HG02642 (cell line): ENCODE results near the gene P2RX6.
"Not testable (repeated sequence)": the region's sequence is repeated elsewhere in the genome, so short reads cannot be mapped to it uniquely, and the experiment has no call there.

Source experiments
- ATAC-seq: cut with Tn5 transposase; IDR thresholded peaks from one replicate; pipeline ENCODE4 v1.9.1; 2021; ENCODE audit warnings: mild to moderate bottlenecking; ENCODE audit not compliant: unreplicated experiment, poor library complexity

P2RX6 gene

GRCh38 chr22:21070690-21071615 lies 56.0 kb downstream of the P2RX6 start:
- no peak for ATAC-seq

DNA sequence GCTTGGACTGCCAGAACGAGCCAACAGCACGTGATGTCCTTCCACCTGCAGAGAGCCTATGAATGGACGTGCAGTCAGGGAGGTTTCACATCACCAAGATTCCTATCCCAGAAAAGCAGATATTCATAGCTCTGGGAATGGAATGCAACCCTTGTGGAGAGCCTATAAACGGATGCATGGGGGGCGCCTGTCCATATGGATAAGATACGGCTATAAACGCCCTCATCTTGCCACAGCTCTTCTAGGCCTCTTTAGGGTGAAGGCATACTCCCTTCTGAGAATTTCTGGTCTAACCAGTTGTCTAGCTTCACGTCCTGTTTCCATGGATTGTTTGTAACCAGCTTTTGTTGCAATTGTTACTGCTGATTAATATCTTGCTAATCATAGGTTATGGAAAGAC lies 56.8 kb downstream of the P2RX6 start:
- not testable (repeated sequence) for ATAC-seq

DNA sequence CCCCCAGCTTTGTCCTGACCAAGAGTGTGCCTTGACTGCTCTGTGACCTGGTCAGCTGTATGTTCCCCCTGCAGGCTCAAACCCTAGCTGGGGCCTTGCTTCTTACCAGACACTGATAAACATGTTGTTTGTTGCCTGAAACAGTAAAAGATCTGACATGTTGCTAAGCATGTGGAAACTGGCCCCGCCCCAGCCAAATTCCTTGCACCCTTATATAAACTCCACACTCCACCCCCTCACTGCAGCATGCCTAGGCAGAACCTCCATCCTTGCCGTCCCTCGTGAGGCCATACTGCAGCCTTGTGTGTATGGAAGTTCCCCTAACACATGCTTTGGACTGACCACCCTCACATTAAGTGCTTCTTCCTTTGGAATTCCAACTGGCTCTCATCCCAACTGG lies 58.1 kb downstream of the P2RX6 start:
- no peak for ATAC-seq

- ATAC-seq = no peak
These were observed 58.5 kb downstream of the P2RX6 start for GRCh38 chr22:21073482-21073881.

- ATAC-seq = no peak
These were observed 59.2 kb downstream of the P2RX6 start for GRCh38 chr22:21074102-21074715.

DNA sequence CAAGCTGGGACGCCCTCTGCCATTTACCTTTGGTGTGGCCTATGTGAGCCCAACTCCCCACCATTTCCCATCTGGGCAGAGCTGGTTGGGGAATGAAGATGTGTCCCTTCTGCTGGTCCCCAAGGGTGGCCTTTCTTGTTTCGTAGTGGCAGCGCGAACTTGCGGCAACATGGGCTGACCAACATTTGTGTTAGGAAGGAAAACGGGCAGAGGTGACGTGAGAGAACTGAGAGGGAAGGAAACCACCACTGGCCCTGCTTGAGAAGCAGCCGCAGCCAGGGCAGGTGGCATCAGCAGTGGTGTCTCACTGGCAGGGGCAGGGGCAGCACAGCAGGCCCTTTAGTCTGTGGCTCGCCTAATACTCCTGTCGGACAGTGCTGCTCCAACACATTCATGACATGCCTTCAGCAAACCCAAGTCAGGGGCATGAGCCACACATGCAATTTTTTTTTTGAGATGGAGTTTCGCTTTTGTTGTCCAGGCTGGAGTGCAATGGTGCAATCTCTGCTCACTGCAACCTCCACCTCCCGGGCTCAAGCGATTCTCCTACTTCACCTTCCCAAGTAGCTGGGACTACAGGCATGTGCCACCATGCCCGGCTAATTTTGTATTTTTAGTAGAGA lies 60.7 kb downstream of the P2RX6 start:
- no peak for ATAC-seq

GRCh38 chr22:21076912-21077625 lies 62.1 kb downstream of the P2RX6 start:
- ATAC-seq = no peak
